BJ (cell line): ENCODE results near the gene FSTL1. TPM values are rescaled to one million over a fixed set of nuclear protein-coding genes. Genes with fewer than 3 reads are reported as not detected.

Source experiments
- CTCF ChIA-PET: fragments of 350-600 bp; formaldehyde crosslinking; extraction: SDS; loops from one replicate; lab custom pipeline; 2021; ENCODE audit warnings: antibody characterized with exemption, inconsistent platforms; lab: Yijun Ruan, JAX
- POLR2A ChIA-PET: fragments of 300-600 bp; sonication (Branson Sonifier 250); formaldehyde crosslinking; extraction: SDS; loops from one replicate; lab custom pipeline; 2021; ENCODE audit warnings: antibody characterized with exemption; lab: Charles Lee
- DNase-seq: peaks from one replicate; pipeline ENCODE4 v3.0.0-alpha.2; 2011; ENCODE audit warnings: low read depth
- H3K27me3 ChIP-seq: 2 replicates; pipeline ENCODE4 v1.6.0; 2011; ENCODE audit warnings: low read length; ENCODE audit not compliant: control insufficient read depth, insufficient read depth
- H3K36me3 ChIP-seq: 2 replicates; pipeline ENCODE4 v1.5.1; 2011; ENCODE audit warnings: low read length; ENCODE audit not compliant: control insufficient read depth, insufficient read depth
- H3K4me3 ChIP-seq: 2 replicates; pipeline ENCODE4 v1.5.1; 2011; ENCODE audit warnings: low read depth, mild to moderate bottlenecking, control low read depth, low read length
- CTCF ChIP-seq: IDR thresholded peaks from 2 replicates; pipeline ENCODE4 v1.5.1; 2011; ENCODE audit warnings: low read depth, mild to moderate bottlenecking, control low read depth, inconsistent platforms, low read length, moderate library complexity; ENCODE audit not compliant: insufficient read depth
- polyA plus RNA-seq: library from polyadenylated mRNA; depleted of rRNA; stranded (reverse); fragments of >200 nt; gene quantifications from 2 replicates; pipeline ENCODE4 v1.2.3, GENCODE V29; 2011

Gene FSTL1
- polyA plus RNA-seq, 1 experiment = 4,020 TPM

GRCh38 chr3:120487191-120487650, 36.4 kb upstream of the FSTL1 start:
- no peak for TF ChIP-seq CTCF
- no peaks in the 10 kb centered on the region for H3K27me3 ChIP-seq
- no peak for DNase-seq
- ChIA-PET POLR2A (no interaction called here), CTCF (interaction anchor here (0.6 kb wide), 1 partner anchor 13 kb away, joined by 3 read pairs; no protein-coding TSS in a partner anchor)
- H3K36me3 ChIP-seq = no peaks in the 10 kb centered on the region
- no peak overlapping the region for H3K4me3 ChIP-seq

GRCh38 chr3:120481081-120481480, 30.3 kb upstream of the FSTL1 start:
- ChIA-PET POLR2A (no interaction called here), CTCF (no interaction called here)
- TF ChIP-seq CTCF = no peak
- DNase-seq = no peak
- Histone ChIP-seq H3K36me3 (no peaks in the 10 kb centered on the region), H3K27me3 (no peaks in the 10 kb centered on the region), H3K4me3 (no peak overlapping the region)

- no peak for TF ChIP-seq CTCF
- POLR2A ChIA-PET = no interaction called here
- Histone ChIP-seq H3K27me3 (no peaks in the 10 kb centered on the region), H3K36me3 (no peaks in the 10 kb centered on the region), H3K4me3 (no peak overlapping the region)
- CTCF ChIA-PET = no interaction called here
- no peak for DNase-seq
Measured at GRCh38 chr3:120477781-120478180, 27.0 kb upstream of the FSTL1 start.

- DNase-seq = no peak
- ChIA-PET CTCF (interaction anchor here (0.6 to 1.8 kb wide), 2 partner anchors 9 to 661 kb away, joined by 3 to 6 read pairs; no protein-coding TSS in a partner anchor), POLR2A (interaction anchor here (0.6 kb wide), 1 partner anchor 380 kb away, joined by 4 read pairs; no protein-coding TSS in a partner anchor)
Measured at GRCh38 chr3:120475722-120476377, 25.1 kb upstream of the FSTL1 start.

More at GRCh38 chr3:120475722-120476377, 25.1 kb upstream of the FSTL1 start:
- no peaks in the 10 kb centered on the region for H3K27me3 ChIP-seq
- TF ChIP-seq CTCF = no peak
- no peak overlapping the region for H3K4me3 ChIP-seq
- H3K36me3 ChIP-seq = no peaks in the 10 kb centered on the region
